Mesenchymal stem cell (in vitro differentiated cells and primary cell): ENCODE data around the gene NIM1K. TPM values are rescaled to one million over a fixed set of nuclear protein-coding genes. Genes with fewer than 3 reads are reported as not detected.
"Not testable (repeated sequence)": the region's sequence is repeated elsewhere in the genome, so short reads cannot be mapped to it uniquely, and the experiment has no call there.

Source experiments
- DNase-seq: peaks from one replicate; pipeline ENCODE4 v3.0.0-alpha.2; 2013
- H2AFZ ChIP-seq: one replicate; pipeline ENCODE4 v1.6.1; 2013; ENCODE audit warnings: low read depth, mild to moderate bottlenecking, control low read depth, inconsistent platforms, low read length, moderate library complexity
- H2AK5ac ChIP-seq: 2 replicates; pipeline ENCODE4 v1.6.1; 2013; ENCODE audit warnings: low read length, moderate library complexity, mild to moderate bottlenecking, inconsistent platforms; ENCODE audit not compliant: severe bottlenecking
- H2BK120ac ChIP-seq: one replicate; pipeline ENCODE4 v1.6.1; 2013; ENCODE audit warnings: low read depth, mild to moderate bottlenecking, inconsistent platforms, low read length, moderate library complexity
- H2BK12ac ChIP-seq, 2 experiments: one replicate each; pipeline ENCODE4 v1.6.1; 2013; ENCODE audit warnings: inconsistent platforms in 2 of 2, low read length in 2 of 2, mild to moderate bottlenecking in 2 of 2, moderate library complexity in 2 of 2, control low read depth in 1 of 2
- H2BK15ac ChIP-seq: one replicate; pipeline ENCODE4 v1.6.1; 2013; ENCODE audit warnings: mild to moderate bottlenecking, low read depth, inconsistent platforms; ENCODE audit not compliant: poor library complexity, severe bottlenecking
- H2BK5ac ChIP-seq: 2 replicates; pipeline ENCODE4 v1.6.1; 2013; ENCODE audit warnings: low read depth, mild to moderate bottlenecking, low read length, control low read depth, inconsistent platforms; ENCODE audit not compliant: poor library complexity, severe bottlenecking
- H3K14ac ChIP-seq, 2 experiments: one replicate each; pipeline ENCODE4 v1.6.1; 2013; ENCODE audit warnings: inconsistent platforms in 2 of 2, low read length in 2 of 2, control low read depth in 1 of 2, mild to moderate bottlenecking in 1 of 2, moderate library complexity in 1 of 2
- H3K18ac ChIP-seq, 2 experiments: one replicate each; pipeline ENCODE4 v1.6.1; 2013; ENCODE audit warnings: inconsistent platforms in 2 of 2, low read length in 2 of 2, control low read depth in 1 of 2, low read depth in 1 of 2, mild to moderate bottlenecking in 1 of 2
- H3K23ac ChIP-seq, 2 experiments: one replicate each; pipeline ENCODE4 v1.6.1; 2013; ENCODE audit warnings: inconsistent platforms in 2 of 2, low read length in 2 of 2, mild to moderate bottlenecking in 2 of 2, moderate library complexity in 2 of 2, control low read depth in 1 of 2
- H3K27ac ChIP-seq: 2 replicates; pipeline ENCODE4 v1.5.1; 2013; ENCODE audit warnings: mild to moderate bottlenecking, moderate library complexity, low read length, control low read depth, inconsistent platforms; ENCODE audit not compliant: poor library complexity, severe bottlenecking
- H3K27me3 ChIP-seq, 2 experiments: 2 replicates each; pipeline versions ENCODE4 v1.6.1 to v1.7.0; 2013; ENCODE audit warnings: low read length in 2 of 2, mild to moderate bottlenecking in 2 of 2, moderate library complexity in 2 of 2, control low read depth in 1 of 2, inconsistent platforms in 1 of 2; ENCODE audit not compliant: control insufficient read depth in 1 of 2, insufficient read depth in 1 of 2
- H3K36me3 ChIP-seq, 2 experiments: 2 replicates each; pipeline versions ENCODE4 v1.6.1 to v1.7.0; 2013; ENCODE audit warnings: low read length in 2 of 2, control low read depth in 1 of 2, inconsistent platforms in 1 of 2, low read depth in 1 of 2, mild to moderate bottlenecking in 1 of 2; ENCODE audit not compliant: insufficient read depth in 2 of 2, control insufficient read depth in 1 of 2
- H3K4ac ChIP-seq, 2 experiments: one replicate each; pipeline ENCODE4 v1.6.1; 2013; ENCODE audit warnings: inconsistent platforms in 2 of 2, low read length in 2 of 2, mild to moderate bottlenecking in 2 of 2, moderate library complexity in 2 of 2, control low read depth in 1 of 2, low read depth in 1 of 2
- H3K4me1 ChIP-seq: 2 replicates; pipeline ENCODE4 v1.6.1; 2013; ENCODE audit warnings: low read depth, low read length, control low read depth; ENCODE audit not compliant: control insufficient read depth, insufficient read depth
- H3K4me2 ChIP-seq: 2 replicates; pipeline ENCODE4 v1.6.1; 2013; ENCODE audit warnings: low read length, mild to moderate bottlenecking, inconsistent platforms; ENCODE audit not compliant: poor library complexity, severe bottlenecking
- H3K4me3 ChIP-seq, 2 experiments: 2 replicates each; pipeline versions ENCODE4 v1.5.1 to v1.7.0; 2013; ENCODE audit warnings: low read length in 2 of 2, mild to moderate bottlenecking in 2 of 2, control low read depth in 1 of 2, low read depth in 1 of 2; ENCODE audit not compliant: insufficient read depth in 1 of 2
- H3K79me1 ChIP-seq: replicated peaks from 2 replicates; pipeline ENCODE4 v1.6.1; 2013; ENCODE audit warnings: mild to moderate bottlenecking, control low read depth, low read length, inconsistent platforms; ENCODE audit not compliant: poor library complexity, severe bottlenecking
- H3K9ac ChIP-seq: 2 replicates; pipeline ENCODE4 v1.7.0; 2013; ENCODE audit warnings: mild to moderate bottlenecking, low read length, moderate library complexity
- H3K9me3 ChIP-seq: 2 replicates; pipeline ENCODE4 v1.7.0; 2013; ENCODE audit warnings: mild to moderate bottlenecking, low read length; ENCODE audit not compliant: control insufficient read depth
- H4K8ac ChIP-seq: one replicate; pipeline ENCODE4 v1.6.1; 2013; ENCODE audit warnings: inconsistent platforms, mild to moderate bottlenecking, low read length, moderate library complexity
- H4K91ac ChIP-seq: one replicate; pipeline ENCODE4 v1.6.1; 2013; ENCODE audit warnings: mild to moderate bottlenecking, low read length, inconsistent platforms
- WGBS: methylation state at CpG from one replicate; pipeline ENCODE4 v1.1.7; 2013; ENCODE audit warnings: mixed read lengths; 5-methylcytosine and 5-hydroxymethylcytosine counted together
- small RNA-seq: library from polyadenylated mRNA; stranded (forward); fragments of <200 nt; extraction: miRNeasy Mini kit (QIAGEN cat#:217004); gene quantifications from one replicate; pipeline ENCODE3, GENCODE V24; 2013; ENCODE audit warnings: low read depth

Gene NIM1K

GRCh38 chr5:43323488-43323887, 131.5 kb downstream of the NIM1K start:
- WGBS = 50% methylated on average over 2 of the region's 3 CpGs
- H3K27me3 ChIP-seq = not testable (repeated sequence)

GRCh38 chr5:43325624-43326023, 133.6 kb downstream of the NIM1K start:
- H2AFZ ChIP-seq, DNase-seq, H3K4me2 ChIP-seq, H3K23ac ChIP-seq, H3K27me3 ChIP-seq, H2AK5ac ChIP-seq, H3K9me3 ChIP-seq, H3K4ac ChIP-seq, H3K4me1 ChIP-seq, H2BK15ac ChIP-seq, H3K27ac ChIP-seq, H4K8ac ChIP-seq, H3K9ac ChIP-seq, H3K14ac ChIP-seq, H3K18ac ChIP-seq, H2BK12ac ChIP-seq, H2BK120ac ChIP-seq, H3K4me3 ChIP-seq, H2BK5ac ChIP-seq, H3K36me3 ChIP-seq, H4K91ac ChIP-seq, H3K79me1 ChIP-seq: not testable (repeated sequence)

More at GRCh38 chr5:43323488-43323887, 131.5 kb downstream of the NIM1K start:
- not testable (repeated sequence) for H2AFZ ChIP-seq, H3K27ac ChIP-seq, H3K14ac ChIP-seq, H2AK5ac ChIP-seq, H3K4me2 ChIP-seq, H3K9ac ChIP-seq, H3K18ac ChIP-seq, H3K9me3 ChIP-seq, DNase-seq, H2BK15ac ChIP-seq, H3K4me3 ChIP-seq, H4K8ac ChIP-seq, H3K36me3 ChIP-seq, H2BK5ac ChIP-seq, H4K91ac ChIP-seq, H2BK120ac ChIP-seq, H2BK12ac ChIP-seq, H3K79me1 ChIP-seq, H3K4ac ChIP-seq, H3K4me1 ChIP-seq, H3K23ac ChIP-seq

Small RNAs within 50 kb of the gene (small RNA-seq; reads per million reads assigned to genes)
- gene AC106800.4 = not detected
